GM12878 (cell line): ENCODE results near the gene TRIM17. TPM values are rescaled to one million over a fixed set of nuclear protein-coding genes. Genes with fewer than 3 reads are reported as not detected.

Experiments
- ATAC-seq: fragments of 200-7000 bp; cut with Tn5 transposase; 3 replicates; pipeline ENCODE4 v1.9.1; 2020; ENCODE audit warnings: mild to moderate bottlenecking, moderate library complexity
- BruUV-seq: library from RNA; stranded (reverse); fragments of 400-500 nt; replicated peaks from 2 replicates; lab custom pipeline; 2021; lab: Mats Ljungman, UMichigan
- CTCF ChIA-PET: fragments of 300-600 bp; sonication (Branson Sonifier 250); formaldehyde crosslinking; extraction: SDS; loops from one replicate; lab custom pipeline; 2021; ENCODE audit warnings: inconsistent platforms; lab: Yijun Ruan, JAX
- POLR2A ChIA-PET: fragments of 350-600 bp; formaldehyde crosslinking; extraction: SDS; loops from one replicate; lab custom pipeline; 2021; ENCODE audit warnings: inconsistent platforms; lab: Charles Lee
- RAD21 ChIA-PET: fragments of 300-600 bp; sonication (Branson Sonifier 250); formaldehyde crosslinking; loops from one replicate; lab custom pipeline; 2023; ENCODE audit warnings: antibody characterized with exemption; ENCODE audit not compliant: unreplicated experiment; lab: Charles Lee
- SMC1A ChIA-PET: fragments of 300-600 bp; sonication (Branson Sonifier 250); formaldehyde crosslinking; loops from one replicate; lab custom pipeline; 2023; ENCODE audit not compliant: unreplicated experiment, uncharacterized antibody; lab: Charles Lee
- DNase-seq: peaks from one replicate; pipeline ENCODE4 v3.0.0-alpha.2; 2011; ENCODE audit warnings: low read depth, low spot score
- FAIRE-seq: peaks from 3 replicates; lab custom pipeline; 2011; peaks lifted over from hg19 to GRCh38; lab: Jason Lieb, UNC
- H2AFZ ChIP-seq: 2 replicates; pipeline ENCODE4 v1.6.0; 2011; ENCODE audit warnings: low read depth, low read length, control low read depth; ENCODE audit not compliant: control insufficient read depth
- H3K27ac ChIP-seq: 2 replicates; pipeline ENCODE4 v1.5.1; 2011; ENCODE audit warnings: control low read depth; ENCODE audit not compliant: control insufficient read depth, insufficient read depth
- H3K27me3 ChIP-seq, 2 experiments: replicated peaks in 1 of 2; 2 replicates each; pipeline versions ENCODE4 v1.6.0 to v1.6.1; 2011; ENCODE audit warnings: low read length in 1 of 2; ENCODE audit not compliant: control insufficient read depth in 2 of 2, insufficient read depth in 2 of 2
- H3K36me3 ChIP-seq, 2 experiments: 2 replicates each; pipeline ENCODE4 v1.5.1; 2011; ENCODE audit warnings: low read length in 1 of 2; ENCODE audit not compliant: control insufficient read depth in 2 of 2, insufficient read depth in 2 of 2
- H3K4me1 ChIP-seq: 2 replicates; pipeline ENCODE4 v1.6.1; 2011; ENCODE audit warnings: mild to moderate bottlenecking, low read length, moderate library complexity, mixed read lengths; ENCODE audit not compliant: control insufficient read depth, insufficient read depth
- H3K4me2 ChIP-seq: 2 replicates; pipeline ENCODE4 v1.6.0; 2011; ENCODE audit warnings: control low read depth; ENCODE audit not compliant: control insufficient read depth, insufficient read depth
- H3K4me3 ChIP-seq: fragments of 200-600 bp; sonication (generic); 2 replicates; pipeline ENCODE4 v1.5.1; 2016
- H3K79me2 ChIP-seq: 2 replicates; pipeline ENCODE4 v1.6.0; 2011; ENCODE audit warnings: low read length; ENCODE audit not compliant: control insufficient read depth, insufficient read depth
- H3K9ac ChIP-seq: 2 replicates; pipeline ENCODE4 v1.8.0; 2011; ENCODE audit warnings: low read length, control low read depth, mixed read lengths; ENCODE audit not compliant: control insufficient read depth, insufficient read depth
- H3K9me3 ChIP-seq: replicated peaks from 3 replicates; pipeline ENCODE4 v1.5.1; 2011; ENCODE audit warnings: mild to moderate bottlenecking, low read length; ENCODE audit not compliant: control insufficient read depth, insufficient read depth
- H4K20me1 ChIP-seq: 2 replicates; pipeline ENCODE4 v1.6.0; 2011; ENCODE audit not compliant: control insufficient read depth, insufficient read depth
- BCL11A ChIP-seq: IDR thresholded peaks from 2 replicates; pipeline ENCODE4 v1.6.1; 2011; ENCODE audit warnings: low read depth, low read length
- POLR2A ChIP-seq: IDR thresholded peaks from 2 replicates; pipeline ENCODE4 v1.6.1; 2011; ENCODE audit warnings: low read depth, mild to moderate bottlenecking, low read length
- WGBS: methylation state at CpG from one replicate; pipeline ENCODE4 v1.1.6; 2016; ENCODE audit warnings: low lambda C conversion rate; ENCODE audit not compliant: insufficient replicate concordance, insufficient coverage; ENCODE audit errors: missing lambda C conversion rate; 5-methylcytosine and 5-hydroxymethylcytosine counted together
- in situ Hi-C: fragments of 300-500 bp; cut with MboI; formaldehyde crosslinking; loops from 9 replicates; pipeline ENCODE4 v1.14.3; 2018; ENCODE audit warnings: mixed read lengths
- intact Hi-C: fragments of 100-400 bp; cut with micrococcal nuclease; formaldehyde crosslinking; loops from one replicate; pipeline ENCODE4 v1.14.2; 2022; ENCODE audit not compliant: unreplicated experiment
- polyA plus RNA-seq, 11 experiments: library from polyadenylated mRNA; depleted of rRNA in 4 of 11; unstranded in 6 of 11; stranded (reverse) in 5 of 11; fragments of >200 nt; fragmentation: Nextera tagmentation in 4 of 11; fragmentation: Illumina TruSeq in 1 of 11; extraction: Ambion mirVana in 4 of 11; extraction: Trizol in 1 of 11; gene quantifications; 1 replicate in 1 of 11; 2 replicates in 10 of 11; pipeline versions ENCODE4 v1.2.1 to v1.2.3, GENCODE V29; 2011 to 2016; ENCODE audit warnings: inconsistent platforms in 2 of 11, missing spikeins in 2 of 11, low read depth in 1 of 11
- total RNA-seq, 4 experiments: library from RNA; depleted of rRNA in 3 of 4; stranded (reverse); fragments of >200 nt in 3 of 4; fragmentation: Illumina TruSeq in 1 of 4; extraction: Trizol in 1 of 4; gene quantifications; 2 replicates each; pipeline versions ENCODE4 v1.2.1 to v1.2.3, GENCODE V29; 2013 to 2021
- TF ChIP-seq, protein P1 (sequence below): fragments of 450-650 bp; IDR thresholded peaks from 2 replicates; pipeline ENCODE4 v1.6.1; 2018; ENCODE audit warnings: borderline replicate concordance, mild to moderate bottlenecking; ENCODE audit not compliant: partially characterized antibody

Gene TRIM17
- total and polyA plus RNA-seq, 10 of the 15 experiments (the other 5 are each of a cell fraction or from before 2014, with no cell fraction given), result 0.16 to 0.32 TPM; not detected in 8

DNA sequence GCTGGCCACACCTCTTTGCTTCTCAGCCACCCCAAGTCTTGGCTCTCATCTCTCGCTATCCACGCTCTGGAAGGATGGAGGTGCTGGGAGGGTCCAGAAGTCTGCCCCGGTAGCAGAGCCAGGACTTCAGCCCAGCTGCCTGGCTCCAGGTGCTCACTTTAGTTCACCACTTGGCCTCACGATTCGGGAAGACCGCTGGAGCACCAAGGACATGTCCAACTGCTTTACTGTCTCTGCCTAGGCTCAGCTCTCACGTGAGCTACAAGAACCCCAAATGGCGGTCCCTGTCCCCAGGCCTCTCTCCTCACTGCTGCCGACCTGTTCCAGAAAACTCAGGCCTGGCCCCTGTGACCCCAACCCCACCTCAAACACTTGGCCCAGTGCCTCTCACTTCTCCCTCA lies 13.4 kb downstream of the TRIM17 start:
- H3K27ac ChIP-seq, result no peak overlapping the region
- RAD21 ChIA-PET, result no interaction called here
- H3K79me2 ChIP-seq, result peaks cover 48% of the 10 kb centered on the region
- POLR2A ChIA-PET, result no interaction called here
- no peak overlapping the region for H2AFZ ChIP-seq
- SMC1A ChIA-PET, result interaction anchor here (1.3 kb wide), 1 partner anchor 9 kb away, joined by 4 read pairs; no protein-coding TSS in a partner anchor
- intact Hi-C loops (no loop called here), in situ Hi-C loops (no loop called here)
- 95% methylated on average over 9 of the region's 9 CpGs for WGBS
- no peak for DNase-seq
- no peaks in the 10 kb centered on the region for H3K27me3 ChIP-seq
- TF ChIP-seq, protein P1, sequence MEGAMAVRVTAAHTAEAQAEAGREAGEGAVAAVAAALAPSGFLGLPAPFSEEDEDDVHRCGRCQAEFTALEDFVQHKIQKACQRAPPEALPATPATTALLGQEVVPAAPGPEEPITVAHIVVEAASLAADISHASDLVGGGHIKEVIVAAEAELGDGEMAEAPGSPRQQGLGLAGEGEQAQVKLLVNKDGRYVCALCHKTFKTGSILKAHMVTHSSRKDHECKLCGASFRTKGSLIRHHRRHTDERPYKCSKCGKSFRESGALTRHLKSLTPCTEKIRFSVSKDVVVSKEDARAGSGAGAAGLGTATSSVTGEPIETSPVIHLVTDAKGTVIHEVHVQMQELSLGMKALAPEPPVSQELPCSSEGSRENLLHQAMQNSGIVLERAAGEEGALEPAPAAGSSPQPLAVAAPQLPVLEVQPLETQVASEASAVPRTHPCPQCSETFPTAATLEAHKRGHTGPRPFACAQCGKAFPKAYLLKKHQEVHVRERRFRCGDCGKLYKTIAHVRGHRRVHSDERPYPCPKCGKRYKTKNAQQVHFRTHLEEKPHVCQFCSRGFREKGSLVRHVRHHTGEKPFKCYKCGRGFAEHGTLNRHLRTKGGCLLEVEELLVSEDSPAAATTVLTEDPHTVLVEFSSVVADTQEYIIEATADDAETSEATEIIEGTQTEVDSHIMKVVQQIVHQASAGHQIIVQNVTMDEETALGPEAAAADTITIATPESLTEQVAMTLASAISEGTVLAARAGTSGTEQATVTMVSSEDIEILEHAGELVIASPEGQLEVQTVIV, result no peak
- 0 out of 2 replicates have a peak, but pooled peaks have one; percentile 31 for TF ChIP-seq POLR2A
- TF ChIP-seq, all 136 proteins: peak for 1
- ATAC-seq, result no peak
- H3K36me3 ChIP-seq, result peaks cover 9 to 10% of the 10 kb centered on the region in 2 experiments; a peak in 3 of 4 replicates
- H3K9me3 ChIP-seq, result no peaks in the 10 kb centered on the region
- H3K4me2 ChIP-seq, result peak overlapping the region; percentile 40
- no peak overlapping the region for H3K9ac ChIP-seq
- CTCF ChIA-PET, result interaction anchor here (1.5 kb wide), 1 partner anchor 272 kb away, joined by 4 read pairs; no protein-coding TSS in a partner anchor
- H3K4me1 ChIP-seq, result peaks cover 4% of the 10 kb centered on the region; the same call in 1 of the 2 replicates
- H4K20me1 ChIP-seq, result no peaks in the 10 kb centered on the region
- BruUV-seq, result no TSS peak
- FAIRE-seq, result no peak
- peak overlapping the region; percentile 97; the same call in 1 of the 2 replicates for H3K4me3 ChIP-seq

DNA sequence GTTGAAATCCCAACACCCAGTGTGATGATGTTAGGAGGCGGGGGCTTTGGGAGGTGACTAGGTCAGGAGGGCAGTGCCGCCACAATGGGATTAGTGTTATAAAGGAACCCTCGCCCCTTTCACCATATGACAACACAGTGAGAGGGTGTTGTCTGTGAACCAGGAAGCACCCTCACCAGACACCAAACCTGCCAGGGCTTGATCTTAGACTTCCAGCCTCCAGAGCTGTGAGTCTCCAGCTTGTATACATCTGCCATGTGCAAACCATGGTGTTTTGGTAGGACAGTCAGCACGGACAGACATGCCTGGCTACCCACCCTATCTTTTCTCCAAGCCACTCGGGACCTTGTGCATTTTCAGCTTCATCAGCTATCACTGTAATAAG lies 14.0 kb downstream of the TRIM17 start:
- no peak for FAIRE-seq
- 86% methylated on average over 5 of the region's 5 CpGs for WGBS

More for the DNA sequence above, 14.0 kb downstream of the TRIM17 start:
- intact Hi-C loops, result no loop called here
- no peak for ATAC-seq
- no peak overlapping the region for H3K4me3 ChIP-seq
- 0 out of 2 replicates have a peak overlapping the region, but pooled peaks have one; percentile 2 for H3K27ac ChIP-seq
- no peak for DNase-seq
- peaks cover 4% of the 10 kb centered on the region; the same call in 1 of the 2 replicates for H3K4me1 ChIP-seq
- no peaks in the 10 kb centered on the region for H3K27me3 ChIP-seq
- POLR2A ChIA-PET, result no interaction called here
- H3K4me2 ChIP-seq, result peak overlapping the region; percentile 40; the same call in 1 of the 2 replicates
- SMC1A ChIA-PET, result interaction anchor here (1.3 kb wide), 1 partner anchor 9 kb away, joined by 4 read pairs; no protein-coding TSS in a partner anchor
- H3K36me3 ChIP-seq, result peaks cover 11 to 12% of the 10 kb centered on the region in 2 experiments; a peak in 3 of 4 replicates
- no peak for TF ChIP-seq BCL11A
- TF ChIP-seq, all 136 proteins: peak for 0
- no TSS peak for BruUV-seq
- ChIA-PET CTCF (interaction anchor here (1.5 kb wide), 1 partner anchor 272 kb away, joined by 4 read pairs; no protein-coding TSS in a partner anchor), RAD21 (no interaction called here)
- in situ Hi-C loops, result no loop called here
- Histone ChIP-seq H3K9me3 (no peaks in the 10 kb centered on the region), H4K20me1 (no peaks in the 10 kb centered on the region), H3K9ac (no peak overlapping the region), H2AFZ (no peak overlapping the region), H3K79me2 (peaks cover 48% of the 10 kb centered on the region)
